Measurements from ENCODE around the gene STT3B. TPM values are rescaled to one million over a fixed set of nuclear protein-coding genes. Genes with fewer than 3 reads are reported as not detected.

STT3B gene
- total RNA-seq, 4 donors from 2014 or later = 78.1 to 130 (median 94.8) TPM

DNA sequence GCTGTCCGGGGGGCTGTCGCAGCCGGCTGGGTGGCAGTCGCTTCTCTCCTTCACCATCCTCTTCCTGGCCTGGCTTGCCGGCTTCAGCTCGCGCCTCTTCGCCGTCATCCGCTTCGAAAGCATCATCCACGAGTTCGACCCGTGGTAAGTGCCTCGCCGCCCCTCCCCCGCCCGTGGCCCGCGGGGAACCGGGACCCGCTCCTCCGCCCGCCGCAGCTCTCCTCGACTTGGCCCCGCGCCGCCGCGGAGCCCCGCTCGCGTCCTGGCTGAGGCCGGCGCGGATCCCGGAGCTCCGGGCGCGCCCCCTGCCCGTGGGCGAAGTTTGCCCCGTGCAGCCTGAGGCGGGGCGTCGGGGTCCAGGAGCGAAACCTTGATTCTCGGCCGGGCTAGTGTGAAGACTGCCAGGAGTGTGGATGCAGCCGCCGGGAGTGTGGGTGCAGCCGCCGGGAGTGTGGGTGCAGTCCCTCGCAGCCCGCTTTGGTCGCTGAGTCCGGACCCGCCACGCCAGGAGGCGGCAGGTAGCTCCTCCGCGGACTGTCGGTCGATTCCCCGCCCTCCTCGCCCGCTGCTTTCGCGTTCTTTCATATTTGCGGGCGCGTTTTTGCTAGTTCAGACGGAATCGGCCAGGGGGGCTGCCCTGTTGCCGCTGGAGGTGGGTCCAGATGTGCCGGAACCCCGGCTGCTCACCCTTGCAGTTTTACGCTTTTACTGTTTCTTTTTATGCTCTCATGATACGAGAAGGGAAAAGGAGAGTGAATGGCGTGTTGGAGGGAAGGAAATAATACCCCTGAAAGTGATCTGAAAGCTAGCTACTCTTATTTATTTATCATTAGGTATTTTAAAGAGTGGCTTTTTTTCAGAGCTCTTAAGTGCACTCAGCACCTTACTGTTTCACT, 692 bp downstream of the STT3B start:
- H3K36me3 ChIP-seq = no peaks in the 10 kb centered on the region
- DNase-seq (ENCODE audit: low spot score in 2 of 2) = peak; percentile 20 to 44
- TF ChIP-seq POLR2A (IDR thresholded peaks at IDR 0.05) = no peak
- TF ChIP-seq EP300 (IDR thresholded peaks at IDR 0.05) = no peak
- TF ChIP-seq, protein P1, sequence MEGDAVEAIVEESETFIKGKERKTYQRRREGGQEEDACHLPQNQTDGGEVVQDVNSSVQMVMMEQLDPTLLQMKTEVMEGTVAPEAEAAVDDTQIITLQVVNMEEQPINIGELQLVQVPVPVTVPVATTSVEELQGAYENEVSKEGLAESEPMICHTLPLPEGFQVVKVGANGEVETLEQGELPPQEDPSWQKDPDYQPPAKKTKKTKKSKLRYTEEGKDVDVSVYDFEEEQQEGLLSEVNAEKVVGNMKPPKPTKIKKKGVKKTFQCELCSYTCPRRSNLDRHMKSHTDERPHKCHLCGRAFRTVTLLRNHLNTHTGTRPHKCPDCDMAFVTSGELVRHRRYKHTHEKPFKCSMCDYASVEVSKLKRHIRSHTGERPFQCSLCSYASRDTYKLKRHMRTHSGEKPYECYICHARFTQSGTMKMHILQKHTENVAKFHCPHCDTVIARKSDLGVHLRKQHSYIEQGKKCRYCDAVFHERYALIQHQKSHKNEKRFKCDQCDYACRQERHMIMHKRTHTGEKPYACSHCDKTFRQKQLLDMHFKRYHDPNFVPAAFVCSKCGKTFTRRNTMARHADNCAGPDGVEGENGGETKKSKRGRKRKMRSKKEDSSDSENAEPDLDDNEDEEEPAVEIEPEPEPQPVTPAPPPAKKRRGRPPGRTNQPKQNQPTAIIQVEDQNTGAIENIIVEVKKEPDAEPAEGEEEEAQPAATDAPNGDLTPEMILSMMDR (IDR thresholded peaks at IDR 0.05) = no peak
- no peaks in the 10 kb centered on the region for H3K9me3 ChIP-seq
- H3K4me1 ChIP-seq = peaks cover 0 to 56% (median 22%) of the 10 kb centered on the region in 4 donors
- H3K4me3 ChIP-seq = peak overlapping the region; percentile 80 to 93 (median 85)
- peak overlapping the region; percentile 89 to 99 (median 98) for H3K27ac ChIP-seq
- H3K27me3 ChIP-seq = no peaks in the 10 kb centered on the region
- WGBS, 2 donors = 0% methylated on average over 40 to 55 of the region's 81 CpGs

DNA sequence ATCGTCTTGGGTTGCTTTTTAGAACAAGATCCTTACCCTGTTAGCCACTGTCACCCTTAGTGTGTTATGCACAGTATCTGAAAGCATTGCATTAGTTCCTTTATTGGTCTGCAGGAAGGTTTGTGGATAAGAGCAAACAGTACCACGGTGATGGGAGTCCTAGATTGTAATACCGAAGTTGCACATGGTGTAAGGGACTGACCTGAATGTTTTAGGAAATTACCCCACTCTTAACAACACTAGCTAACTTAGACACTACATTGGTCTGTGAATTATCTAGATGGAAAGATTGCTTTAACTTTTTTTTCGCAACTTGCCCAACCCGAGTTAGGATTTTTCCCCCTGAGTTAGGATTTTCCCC, 1.3 kb downstream of the STT3B start:
- Histone ChIP-seq H3K4me1 (peaks cover 0 to 62% (median 22%) of the 10 kb centered on the region in 4 donors), H3K27ac (peak overlapping the region in 3 of 4 donors; percentile 98 to 99 (median 98)), H3K36me3 (no peaks in the 10 kb centered on the region), H3K4me3 (peak overlapping the region; percentile 80 to 93 (median 85)), H3K27me3 (no peaks in the 10 kb centered on the region), H3K9me3 (no peaks in the 10 kb centered on the region)
- no peak for DNase-seq (ENCODE audit: low spot score in 2 of 2)
- TF ChIP-seq EP300 (IDR thresholded peaks at IDR 0.05) (no peak), POLR2A (IDR thresholded peaks at IDR 0.05) (no peak)
- TF ChIP-seq, protein P1 (IDR thresholded peaks at IDR 0.05) = no peak
- 8 to 13% methylated on average over 5 of the region's 5 CpGs for WGBS, 2 donors

DNA sequence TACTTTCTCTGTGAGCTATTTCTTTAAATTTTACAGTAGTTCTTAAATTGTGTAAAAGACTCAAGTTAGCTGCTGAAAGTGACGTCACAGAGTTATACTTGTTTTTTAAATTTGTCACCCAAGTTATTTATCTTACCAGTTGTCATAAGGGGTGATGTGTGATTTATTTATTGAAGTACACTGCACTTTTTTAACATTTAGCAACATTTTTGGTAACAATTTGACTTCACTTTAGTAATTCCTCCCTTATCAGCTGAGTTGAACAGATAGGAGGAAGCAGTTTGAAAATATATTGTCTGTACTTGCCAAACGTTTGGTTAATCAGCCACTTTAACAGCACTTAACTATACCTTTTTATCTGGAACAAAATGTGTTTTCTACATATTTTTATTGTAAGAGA, 3.8 kb downstream of the STT3B start:
- H3K4me1 ChIP-seq = peaks cover 0 to 69% (median 20%) of the 10 kb centered on the region in 4 donors
- H3K4me3 ChIP-seq = no peak overlapping the region
- no peak overlapping the region for H3K27ac ChIP-seq
- no peaks in the 10 kb centered on the region for H3K9me3 ChIP-seq
- H3K27me3 ChIP-seq = no peaks in the 10 kb centered on the region
- no peak for DNase-seq (ENCODE audit: low spot score in 2 of 2)
- 27 to 29% methylated on average over 2 of the region's 2 CpGs for WGBS, 2 donors
- H3K36me3 ChIP-seq = peaks cover 0 to 1% (median 0%) of the 10 kb centered on the region in 3 donors
- TF ChIP-seq POLR2A (IDR thresholded peaks at IDR 0.05) = no peak
- TF ChIP-seq, protein P1 (IDR thresholded peaks at IDR 0.05) = no peak
- no peak for TF ChIP-seq EP300 (IDR thresholded peaks at IDR 0.05)

DNA sequence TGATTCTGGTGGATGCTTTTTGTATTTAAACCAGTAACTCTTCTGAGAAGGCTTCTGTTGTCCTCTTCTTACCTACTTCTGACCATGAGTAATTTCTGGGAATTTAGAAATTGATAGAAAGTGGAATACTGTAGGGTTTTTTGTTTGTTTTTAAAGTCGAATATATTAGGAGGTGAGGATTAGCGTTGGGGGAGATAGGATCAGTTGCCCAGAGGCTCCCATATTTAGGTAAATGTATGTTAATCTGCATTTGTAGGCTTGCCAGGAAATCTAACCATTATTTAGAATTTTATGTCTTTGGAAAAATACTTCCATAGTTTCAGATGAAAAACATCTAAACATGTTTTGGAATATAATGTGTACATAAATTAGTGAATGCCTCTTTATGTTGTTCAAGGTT, 6.1 kb downstream of the STT3B start:
- Histone ChIP-seq H3K36me3 (peaks cover 0 to 6% (median 0%) of the 10 kb centered on the region in 3 donors), H3K4me1 (peaks cover 0 to 85% (median 24%) of the 10 kb centered on the region in 4 donors)
- TF ChIP-seq, protein P1 (IDR thresholded peaks at IDR 0.05) = no peak
- TF ChIP-seq POLR2A (IDR thresholded peaks at IDR 0.05) (no peak), EP300 (IDR thresholded peaks at IDR 0.05) (no peak)

DNA sequence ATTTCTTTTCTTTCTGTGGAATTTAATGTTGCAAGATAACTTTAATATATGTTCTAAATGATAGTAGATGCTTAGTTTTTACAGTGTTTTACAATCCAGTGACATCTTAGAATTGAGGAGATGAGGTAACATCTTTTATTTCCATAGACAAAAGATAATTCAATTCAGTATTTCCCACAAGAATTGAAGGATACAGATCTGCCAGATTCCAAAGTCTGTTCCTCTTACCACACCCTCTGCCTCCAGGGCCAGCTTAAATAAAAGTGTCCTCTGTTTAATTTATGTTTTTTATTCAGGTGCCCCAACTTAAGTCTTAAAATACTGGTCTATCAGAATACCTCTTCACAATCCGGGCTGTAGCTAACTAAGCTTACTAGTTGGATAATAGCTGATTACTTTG, 6.5 kb downstream of the STT3B start:
- Histone ChIP-seq H3K4me1 (peaks cover 0 to 85% (median 26%) of the 10 kb centered on the region in 4 donors), H3K4me3 (no peak overlapping the region), H3K9me3 (no peaks in the 10 kb centered on the region), H3K27ac (peak overlapping the region in 1 of 4 donors; percentile 30), H3K27me3 (no peaks in the 10 kb centered on the region), H3K36me3 (peaks cover 0 to 6% (median 0%) of the 10 kb centered on the region in 3 donors)
- TF ChIP-seq EP300 (IDR thresholded peaks at IDR 0.05) (no peak), POLR2A (IDR thresholded peaks at IDR 0.05) (no peak)
- TF ChIP-seq, protein P1 (IDR thresholded peaks at IDR 0.05) = no peak
- 74 to 80% methylated on average over 1 of the region's 1 CpG for WGBS, 2 donors
- no peak for DNase-seq (ENCODE audit: low spot score in 2 of 2)

More for the DNA sequence above, 6.1 kb downstream of the STT3B start:
- no peak overlapping the region for H3K27ac ChIP-seq
- 88 to 89% methylated on average over 2 of the region's 2 CpGs for WGBS, 2 donors
- DNase-seq (ENCODE audit: low spot score in 2 of 2) = no peak
- H3K4me3 ChIP-seq = no peak overlapping the region
- H3K27me3 ChIP-seq = no peaks in the 10 kb centered on the region
- no peaks in the 10 kb centered on the region for H3K9me3 ChIP-seq
